NK-92 treated with Interleukin-12 subunit alpha and Interleukin-12 subunit beta, amount 100 ng/mL, for 24 hours (cell line): Measurements from ENCODE around the gene ANKRD65.
A peak's percentile ranks its signal among the peaks of the same experiment; 100 is the strongest.
"Not testable (repeated sequence)": the region's sequence is repeated elsewhere in the genome, so short reads cannot be mapped to it uniquely, and the experiment has no call there.

Source experiments
- DNase-seq: peaks from one replicate; lab custom pipeline; 2025; lab: John Stamatoyannopoulos, UW

The ANKRD65 gene

DNA sequence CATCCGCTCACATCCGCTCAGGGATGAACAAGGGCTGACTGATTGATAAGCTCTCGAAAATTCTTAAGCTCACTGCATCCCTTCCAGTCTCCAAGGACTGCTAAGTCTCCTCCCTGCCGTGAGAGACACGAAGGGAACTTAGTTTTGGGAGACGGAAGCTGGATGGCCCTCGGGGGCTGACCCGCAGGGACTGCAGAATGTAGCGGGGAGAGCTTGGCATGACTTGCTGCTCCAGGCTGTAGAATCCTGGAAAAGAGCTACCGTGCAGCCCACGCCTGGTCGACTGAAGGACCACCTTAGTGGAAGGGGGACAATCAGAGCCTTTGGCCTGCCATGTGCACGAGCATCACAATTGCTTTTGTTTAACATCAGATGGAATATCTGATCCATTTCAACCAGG is 5.3 kb downstream of the ANKRD65 start:
- no peak for DNase-seq

DNA sequence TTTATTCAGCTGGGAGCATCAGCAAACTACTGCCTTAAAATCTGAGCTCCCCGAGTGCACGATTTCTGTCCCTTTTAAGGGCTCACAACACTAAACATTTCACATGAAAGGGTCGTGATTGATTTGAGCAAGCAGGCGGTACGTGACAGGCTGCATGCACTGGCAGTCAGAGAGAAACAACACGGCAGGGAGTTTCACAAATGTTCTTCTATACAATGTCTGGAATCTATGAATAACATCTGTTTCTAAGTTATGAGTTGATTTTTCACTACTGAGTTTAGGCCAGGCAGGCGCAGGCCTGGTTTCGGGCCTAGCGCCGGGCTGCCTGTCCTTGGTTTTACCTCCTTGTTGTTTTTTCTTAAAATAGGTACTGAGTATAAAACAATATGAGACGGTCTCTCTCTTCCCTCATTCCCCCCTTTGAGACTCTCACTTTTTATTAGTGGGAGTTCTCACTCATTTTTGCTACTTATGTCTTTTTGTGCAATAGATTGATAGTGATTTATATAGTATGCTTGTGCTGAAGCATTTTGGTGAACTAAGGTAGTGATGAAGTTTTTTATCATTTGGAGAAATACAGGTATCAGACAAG is 8.7 kb downstream of the ANKRD65 start:
- not testable (repeated sequence) for DNase-seq

DNA sequence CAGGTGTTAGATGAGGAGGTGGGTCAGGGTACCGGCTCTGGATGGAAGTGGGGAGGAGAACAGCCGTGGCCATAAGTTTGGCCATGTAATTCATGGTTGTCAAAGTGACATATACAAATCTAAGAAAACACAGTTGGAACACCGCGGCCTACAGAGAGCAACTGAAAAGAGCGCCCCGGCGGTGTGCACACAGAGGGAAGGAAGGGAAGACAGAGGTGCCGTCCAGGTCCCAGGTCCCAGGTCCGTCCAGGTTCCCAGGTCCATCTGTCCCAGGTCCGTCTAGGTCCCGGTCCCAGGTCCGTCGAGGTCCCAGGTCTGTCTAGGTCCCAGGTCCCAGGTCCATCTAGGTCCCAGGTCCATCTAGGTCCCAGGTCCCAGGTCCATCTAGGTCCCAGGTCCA is 9.4 kb downstream of the ANKRD65 start:
- DNase-seq, result no peak

GRCh38 chr1:1410238-1410637 is 10.8 kb downstream of the ANKRD65 start:
- not testable (repeated sequence) for DNase-seq

DNA sequence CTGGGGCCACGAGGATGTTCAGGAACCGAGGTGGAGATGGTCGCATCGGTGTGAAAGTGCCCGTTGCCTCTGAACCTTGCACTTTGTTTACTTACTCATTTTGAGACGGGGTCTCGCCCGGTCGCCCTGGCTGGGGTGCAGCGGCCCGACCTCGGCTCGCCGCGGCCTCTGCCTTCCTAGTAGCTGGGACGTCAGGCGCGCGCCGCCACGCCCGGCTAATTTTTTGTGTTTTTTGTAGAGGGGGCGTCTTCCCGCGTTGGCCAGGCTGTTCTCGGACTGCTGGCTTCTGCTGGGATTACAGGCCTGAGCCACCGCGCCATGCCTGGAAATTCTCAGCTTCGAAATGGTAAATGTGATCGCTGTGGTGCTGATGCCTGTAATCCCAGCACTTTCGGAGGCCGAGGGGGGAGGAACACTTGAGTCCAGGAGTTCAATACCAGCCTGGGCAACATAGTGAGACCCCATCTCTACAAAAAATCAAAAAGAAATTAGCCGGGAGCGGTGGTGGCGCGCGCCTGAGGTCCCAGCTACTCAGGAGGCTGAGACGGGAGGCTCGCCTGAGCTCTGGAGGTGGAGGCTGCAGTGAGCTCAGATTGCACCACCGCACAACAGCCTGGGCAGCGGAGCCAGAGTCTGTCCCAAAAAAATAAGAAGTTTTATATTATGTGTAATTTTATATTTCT is 13.3 kb downstream of the ANKRD65 start:
- DNase-seq, result no peak

- peak; percentile 92 for DNase-seq
Measured at GRCh38 chr1:1406821-1407635, 14.0 kb downstream of the ANKRD65 start, which contains the start of gene MRPL20. TSS of gene MRPL20 (minus strand) at chr1:1407293. CDS start at chr1:1407217, 76 bp downstream.

DNA sequence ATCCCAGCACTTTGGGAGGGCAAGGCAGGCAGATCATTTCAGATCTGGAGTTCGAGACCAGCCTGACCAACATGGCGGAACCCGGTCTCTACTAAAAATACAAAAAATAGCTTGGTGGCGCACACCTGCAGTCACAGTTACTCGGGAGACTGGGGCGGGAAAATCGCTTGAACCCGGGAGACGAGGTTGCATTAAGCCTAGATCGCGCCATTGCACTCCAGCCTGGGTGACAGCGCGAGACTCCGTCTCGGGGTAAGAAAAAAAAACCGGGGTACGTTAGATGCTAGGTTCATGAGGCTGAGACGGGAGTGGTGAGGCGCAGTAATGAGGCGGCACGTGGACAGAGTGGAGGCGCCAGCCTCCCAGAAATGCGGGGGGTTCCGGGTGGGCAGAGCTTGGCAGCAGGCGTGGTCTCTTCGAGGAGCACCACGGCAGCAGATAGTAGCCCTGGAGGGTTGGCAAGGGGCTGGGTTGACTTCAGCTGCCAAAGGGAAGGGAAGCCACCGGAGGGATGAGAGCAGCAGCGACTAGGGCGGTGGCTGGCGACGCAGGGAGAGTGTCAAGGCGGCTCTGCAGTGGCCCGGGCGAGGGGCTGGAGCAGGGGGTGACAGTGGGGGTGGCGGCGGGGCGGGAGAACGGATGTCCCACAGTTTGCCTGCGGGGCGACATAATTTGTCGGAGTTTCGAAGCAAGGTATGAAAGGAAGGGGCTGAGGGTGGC is 14.8 kb downstream of the ANKRD65 start:
- no peak for DNase-seq

DNA sequence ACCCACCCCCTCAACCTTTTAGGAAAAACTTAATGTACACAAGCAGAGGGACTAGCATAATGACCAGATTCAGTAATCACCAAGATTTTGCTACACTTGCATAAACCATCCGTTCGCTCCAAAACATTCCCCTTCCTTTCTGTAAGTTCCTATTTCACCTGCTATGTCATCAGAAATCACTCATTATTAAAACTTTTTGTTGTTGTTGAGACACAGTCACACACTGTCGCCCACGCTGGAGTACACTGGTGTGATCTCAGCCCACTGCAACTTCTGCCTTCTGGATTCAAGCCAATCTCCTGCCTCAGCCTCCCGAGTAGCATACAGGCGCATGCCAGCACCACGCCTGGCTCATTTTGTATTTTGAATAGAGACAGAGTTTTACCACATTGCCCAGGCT is 17.4 kb downstream of the ANKRD65 start:
- no peak for DNase-seq

- DNase-seq, result not testable (repeated sequence)
Measured at GRCh38 chr1:1402901-1403392, 18.1 kb downstream of the ANKRD65 start.

DNA sequence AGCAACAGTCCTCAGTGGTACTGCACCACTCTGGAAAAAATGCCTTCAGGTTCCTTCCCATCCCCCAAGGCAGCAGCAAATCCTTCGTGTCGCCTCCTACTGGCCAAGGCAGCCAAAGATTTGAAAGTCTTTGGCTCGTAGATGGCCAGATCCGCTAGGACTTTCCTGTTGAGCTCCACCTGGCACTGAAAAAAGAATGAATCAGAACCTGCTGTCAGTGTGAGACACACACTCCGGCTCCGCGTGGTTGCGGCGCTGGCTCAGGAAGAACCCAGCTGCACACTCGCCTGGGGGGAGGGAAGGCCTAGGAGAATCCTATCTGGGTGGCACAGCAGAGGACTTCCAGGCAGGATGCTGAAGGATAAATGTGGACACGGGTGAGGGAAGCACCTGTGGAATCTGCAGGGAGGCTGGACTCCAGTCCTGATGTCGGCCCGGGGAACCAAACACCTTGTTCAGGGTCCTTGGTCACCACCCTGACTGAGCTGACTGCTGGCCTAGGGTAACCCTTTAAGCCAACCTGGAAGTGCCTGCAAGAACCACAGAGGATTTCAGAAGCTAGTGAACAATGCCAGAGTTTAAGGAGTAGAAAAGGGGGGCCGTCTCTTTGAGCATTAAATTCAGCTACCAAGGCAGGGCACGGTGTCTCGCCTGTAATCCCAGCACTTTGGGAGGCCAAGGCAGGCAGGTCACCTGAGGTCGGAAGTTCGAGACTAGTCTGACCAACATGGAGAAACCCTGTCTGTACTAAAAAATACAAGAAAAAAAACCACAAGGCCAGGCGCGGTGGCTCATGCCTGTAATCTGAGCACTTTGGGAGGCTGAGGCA is 18.8 kb downstream of the ANKRD65 start:
- no peak for DNase-seq

GRCh38 chr1:1401457-1402010 is 19.5 kb downstream of the ANKRD65 start:
- no peak for DNase-seq

DNA sequence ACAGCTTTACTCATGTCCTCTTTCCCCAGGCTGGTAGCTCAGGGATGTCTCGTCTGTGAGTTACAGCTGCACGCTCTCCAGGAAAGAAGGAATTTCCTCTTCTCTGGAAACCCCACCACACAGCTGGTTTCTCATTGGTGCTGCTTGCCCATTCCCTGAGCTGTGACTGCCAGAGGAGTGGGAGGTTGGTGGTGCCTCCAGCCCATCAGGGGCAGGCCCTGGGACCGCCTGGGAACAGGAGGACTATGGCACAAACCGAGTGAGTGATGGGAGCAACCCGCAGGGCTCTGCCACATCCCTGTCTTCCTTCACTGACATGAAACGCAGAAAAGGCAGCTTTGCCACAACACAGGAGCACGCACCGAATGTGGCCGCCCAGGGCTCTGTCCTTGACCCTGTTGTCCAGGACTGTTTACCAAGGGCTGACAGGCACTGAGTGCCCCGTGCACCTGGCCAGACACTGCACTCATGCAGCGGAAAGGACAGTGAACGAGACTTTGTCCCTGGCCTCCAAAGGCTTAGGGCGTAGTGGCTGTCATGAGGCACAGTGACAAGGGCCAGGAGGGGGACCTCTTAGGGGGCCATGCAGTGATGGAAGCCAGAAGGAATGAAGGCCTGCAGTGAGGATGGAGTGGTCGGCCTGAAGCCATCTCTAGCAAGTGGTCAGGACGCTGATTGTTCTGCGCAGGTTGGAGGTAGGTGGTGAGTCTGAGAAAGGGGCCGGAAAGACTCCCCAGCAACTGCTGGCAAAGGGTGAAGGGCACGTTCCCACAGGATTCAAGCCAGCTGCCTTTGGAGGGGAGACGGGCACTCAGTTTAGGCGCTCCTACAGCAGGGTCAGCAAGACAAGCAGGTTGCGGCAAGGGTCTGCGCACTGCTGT is 20.3 kb downstream of the ANKRD65 start:
- no peak for DNase-seq

DNA sequence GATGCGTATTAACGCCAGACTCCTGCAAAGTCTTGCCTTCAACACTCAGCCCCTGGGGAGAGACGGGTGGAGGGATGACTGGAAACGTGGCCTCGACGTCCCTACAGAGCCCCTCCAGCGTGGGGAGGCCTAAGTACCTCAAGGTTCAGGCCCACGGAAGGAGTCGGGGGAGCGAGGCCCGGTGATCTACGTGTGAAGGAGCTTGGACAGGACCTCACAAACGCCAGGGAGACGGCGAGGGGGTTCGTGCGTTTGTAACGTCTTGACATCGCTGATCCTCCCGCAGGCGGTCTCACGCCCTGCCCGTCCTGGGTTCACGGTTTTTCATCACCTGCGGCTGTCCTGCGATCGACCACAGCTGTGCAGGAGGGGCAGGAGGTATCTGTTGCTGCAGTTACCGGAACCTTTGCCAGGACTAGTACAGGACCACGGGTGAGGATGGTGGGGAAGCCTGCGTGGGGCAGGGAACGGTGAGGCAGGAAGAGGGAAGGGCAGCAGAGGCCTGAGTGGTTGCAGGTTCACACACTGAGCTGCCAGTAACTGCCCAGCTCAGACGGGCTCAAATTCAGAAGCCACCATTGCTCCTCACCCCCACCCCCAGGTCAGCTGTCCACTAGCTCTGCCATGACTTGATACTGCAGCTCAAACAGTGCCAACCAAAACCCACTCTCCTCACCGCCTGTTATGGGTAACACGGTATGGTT is 21.1 kb downstream of the ANKRD65 start:
- no peak for DNase-seq

DNA sequence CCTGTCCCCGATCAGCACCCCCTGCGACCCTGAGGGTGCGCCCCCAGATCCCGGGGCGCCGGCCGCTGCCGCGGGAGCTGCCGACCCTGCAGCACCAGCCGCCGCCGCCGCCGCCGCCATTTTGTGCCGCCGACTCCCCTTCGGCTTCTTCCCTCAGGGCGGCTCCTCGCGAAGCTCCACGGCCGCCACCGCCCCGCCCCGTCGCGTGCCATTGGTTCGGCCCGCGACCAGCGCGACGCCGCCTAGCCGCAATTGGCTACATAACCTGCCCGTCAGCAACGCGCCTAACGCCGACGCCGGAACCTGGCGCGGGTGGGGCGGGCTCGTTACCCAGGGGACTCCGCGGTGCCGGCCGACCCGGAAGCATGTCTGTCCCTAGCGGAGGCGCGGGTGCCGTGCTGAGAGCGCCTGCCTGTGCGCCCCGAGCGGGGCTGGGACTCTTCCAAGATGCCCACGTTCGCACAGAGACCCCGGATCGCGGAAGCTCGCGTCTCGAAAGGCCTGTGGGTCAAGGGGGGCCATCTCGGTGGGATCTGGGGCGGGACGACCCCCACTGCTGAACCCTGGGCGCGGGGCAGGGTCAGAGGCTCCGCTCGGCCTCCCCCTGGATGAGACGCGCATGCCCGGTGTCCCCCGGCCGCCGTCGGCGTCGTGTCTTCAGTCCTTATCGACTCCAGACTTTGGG is 21.7 kb downstream of the ANKRD65 start, which contains the start of gene CCNL2:
Gene CCNL2, minus strand, starts transcription at position 149 of the 685 bp plus-strand sequence. Its CDS starts 29 bp downstream, at position 120.
- DNase-seq, result peak; percentile 98

DNA sequence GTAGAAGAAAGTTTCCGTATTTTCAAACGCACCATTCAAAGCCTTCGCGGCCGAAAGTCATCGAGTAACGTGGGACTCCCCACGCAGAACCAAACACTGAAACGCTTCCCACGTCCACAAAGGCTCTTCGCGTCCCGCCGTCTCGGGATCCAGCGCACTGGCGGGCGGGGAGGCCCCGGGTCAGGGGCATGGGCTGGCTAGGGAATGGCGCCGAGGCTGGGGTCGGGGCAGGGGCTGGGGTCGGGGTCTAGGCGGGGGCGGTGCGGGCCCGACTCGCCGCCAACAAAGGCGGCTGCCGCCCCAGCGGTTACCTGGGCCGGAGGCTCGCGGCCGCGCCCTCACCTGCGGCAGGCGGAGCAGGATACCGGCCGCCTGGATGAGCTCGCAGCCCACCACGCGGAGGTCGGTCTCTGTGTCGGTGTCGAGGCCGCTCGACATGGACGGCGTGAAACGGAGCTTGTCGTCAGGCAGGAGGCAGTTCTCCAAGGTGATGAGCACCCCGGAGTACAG is 22.3 kb downstream of the ANKRD65 start:
- no peak for DNase-seq

DNA sequence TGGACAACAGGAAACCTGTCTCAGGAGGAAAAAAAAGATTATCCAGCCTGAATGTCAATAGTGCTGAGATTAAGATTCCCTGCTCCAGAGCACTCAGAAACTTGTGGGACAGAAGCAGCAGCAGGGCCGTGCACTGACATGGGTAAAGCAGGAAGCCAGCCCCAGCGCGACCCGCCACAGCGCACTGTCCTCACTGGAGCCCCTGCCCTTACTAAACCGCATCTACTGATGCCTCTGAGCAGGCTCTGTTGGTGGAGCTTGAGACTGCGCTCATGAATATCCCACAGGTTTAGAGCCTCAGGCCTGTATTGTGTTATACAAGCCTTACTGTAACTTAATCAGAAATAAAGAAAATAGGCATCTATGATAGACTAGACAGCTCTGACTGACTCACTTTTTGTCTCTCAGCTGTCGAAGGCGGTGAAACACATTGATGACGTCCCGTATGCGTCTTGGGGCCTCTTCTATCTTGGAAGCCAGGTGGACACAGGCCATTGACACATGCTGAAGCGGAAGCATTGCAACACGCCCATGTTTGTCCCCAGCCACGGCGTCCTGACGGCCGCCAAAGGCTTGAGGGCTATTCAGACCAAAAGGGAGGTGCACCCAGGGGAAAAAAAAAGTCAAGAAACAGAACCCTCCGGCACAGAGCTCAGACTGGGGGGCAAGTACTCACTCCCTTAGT is 23.1 kb downstream of the ANKRD65 start:
- DNase-seq, result no peak

GRCh38 chr1:1395166-1395565 is 25.9 kb downstream of the ANKRD65 start:
- no peak for DNase-seq

DNA sequence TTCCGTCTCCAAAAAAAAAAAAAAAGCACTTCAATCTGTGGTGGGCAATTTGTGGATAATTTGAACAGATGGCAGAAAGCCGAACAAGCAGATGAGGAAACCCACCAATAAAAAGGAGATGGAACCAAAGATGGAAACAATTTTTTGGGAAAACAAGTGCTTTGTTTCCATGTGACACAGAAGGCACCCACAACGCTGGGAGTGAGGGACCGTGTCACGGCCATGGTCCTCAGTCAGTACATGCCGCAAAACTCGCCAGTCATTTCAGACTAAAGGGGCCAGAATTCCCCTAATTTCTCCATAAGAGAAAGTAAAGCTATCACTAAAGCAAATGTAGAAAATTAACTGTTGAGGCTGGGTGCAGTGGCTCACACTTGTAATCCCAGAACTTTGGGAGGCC is 27.0 kb downstream of the ANKRD65 start:
- DNase-seq, result no peak
